ENCODE measurements around the gene PTK7. TPM values are rescaled to one million over a fixed set of nuclear protein-coding genes. Genes with fewer than 3 reads are reported as not detected.

PTK7 gene
- total RNA-seq, 1 donor from 2014 or later: 3.3 TPM

DNA sequence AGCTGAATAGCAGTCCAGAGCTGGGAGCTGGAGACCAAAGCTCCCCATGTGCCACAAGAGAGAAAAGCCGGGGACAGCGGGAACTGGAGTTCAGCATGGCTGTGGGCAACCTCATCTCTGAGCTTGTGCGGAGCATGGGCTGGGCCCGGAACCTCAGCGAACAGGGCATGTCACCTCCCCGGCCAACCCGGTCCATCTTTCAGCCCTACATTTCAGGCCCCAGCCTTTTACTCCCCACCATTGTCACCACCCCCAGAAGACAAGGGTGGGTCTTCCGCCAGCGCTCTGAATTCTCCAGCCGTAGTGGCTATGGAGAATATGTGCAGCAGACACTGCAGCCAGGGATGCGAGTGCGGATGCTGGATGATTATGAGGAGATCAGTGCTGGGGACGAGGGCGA is 109.9 kb downstream of the PTK7 start:
- no peaks in the 10 kb centered on the region for H3K9me3 Mint-ChIP-seq

GRCh38 chr6:43186706-43187105 is 110.6 kb downstream of the PTK7 start:
- peaks cover 24% of the 10 kb centered on the region for H3K36me3 Mint-ChIP-seq (ENCODE audit: low read depth)
- no peak overlapping the region for H3K27ac Mint-ChIP-seq
- intact Hi-C loops (cut with micrococcal nuclease): no loop called here
- H3K27me3 Mint-ChIP-seq (ENCODE audit: insufficient read depth): no peaks in the 10 kb centered on the region
- no peak for DNase-seq (ENCODE audit: low spot score)
- no peak overlapping the region for H3K4me3 Mint-ChIP-seq
- peaks cover 38% of the 10 kb centered on the region for H3K4me1 Mint-ChIP-seq (ENCODE audit: low read depth)
- H3K9me3 Mint-ChIP-seq: no peaks in the 10 kb centered on the region

More for the DNA sequence above, 109.9 kb downstream of the PTK7 start:
- DNase-seq (ENCODE audit: low spot score): no peak
- Mint-ChIP-seq H3K36me3 (ENCODE audit: low read depth) (peaks cover 29% of the 10 kb centered on the region), H3K27me3 (ENCODE audit: insufficient read depth) (no peaks in the 10 kb centered on the region), H3K27ac (peak overlapping the region; percentile 17), H3K4me3 (no peak overlapping the region), H3K4me1 (ENCODE audit: low read depth) (peaks cover 45% of the 10 kb centered on the region)
- intact Hi-C loops (cut with micrococcal nuclease): no loop called here

GRCh38 chr6:43187821-43188220 is 111.7 kb downstream of the PTK7 start:
- DNase-seq (ENCODE audit: low spot score): no peak
- Mint-ChIP-seq H3K36me3 (ENCODE audit: low read depth) (peaks cover 25% of the 10 kb centered on the region), H3K4me3 (no peak overlapping the region), H3K27me3 (ENCODE audit: insufficient read depth) (no peaks in the 10 kb centered on the region), H3K4me1 (ENCODE audit: low read depth) (peaks cover 31% of the 10 kb centered on the region), H3K27ac (no peak overlapping the region), H3K9me3 (no peaks in the 10 kb centered on the region)
- intact Hi-C loops (cut with micrococcal nuclease): no loop called here

- peaks cover 27% of the 10 kb centered on the region for H3K36me3 Mint-ChIP-seq (ENCODE audit: low read depth)
Measured at GRCh38 chr6:43188426-43188825, 112.3 kb downstream of the PTK7 start.

DNA sequence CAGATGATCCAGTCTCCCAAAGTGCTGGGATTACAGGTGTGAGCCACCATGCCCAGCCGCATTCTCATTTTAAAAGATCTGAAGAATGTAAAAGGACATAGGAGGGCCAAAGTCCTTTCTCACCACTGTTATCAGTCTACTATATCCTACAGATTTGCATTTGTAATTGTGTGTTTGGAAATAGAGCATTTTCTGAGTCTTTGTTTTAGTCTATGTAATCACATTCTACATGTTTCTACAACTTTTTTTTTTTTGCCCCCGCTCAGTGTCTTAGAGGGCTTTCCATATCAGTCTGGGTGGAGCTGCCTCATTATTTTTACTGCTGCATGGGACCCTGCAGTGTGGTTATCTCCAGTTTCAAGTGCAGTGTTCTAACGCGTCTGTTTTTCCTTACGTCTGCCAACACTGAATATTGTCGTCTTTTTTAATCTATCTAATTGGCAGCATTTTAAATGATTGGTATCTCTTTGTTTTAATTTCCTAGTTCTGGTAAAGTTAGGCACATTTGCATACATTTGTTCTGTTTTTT is 113.7 kb downstream of the PTK7 start:
- Mint-ChIP-seq H3K4me1 (ENCODE audit: low read depth) (peaks cover 12% of the 10 kb centered on the region), H3K36me3 (ENCODE audit: low read depth) (peaks cover 23% of the 10 kb centered on the region), H3K9me3 (no peaks in the 10 kb centered on the region), H3K4me3 (no peak overlapping the region), H3K27ac (no peak overlapping the region), H3K27me3 (ENCODE audit: insufficient read depth) (no peaks in the 10 kb centered on the region)
- no peak for DNase-seq (ENCODE audit: low spot score)
- intact Hi-C loops (cut with micrococcal nuclease): no loop called here

More at GRCh38 chr6:43188426-43188825, 112.3 kb downstream of the PTK7 start:
- Mint-ChIP-seq H3K4me1 (ENCODE audit: low read depth) (peaks cover 25% of the 10 kb centered on the region), H3K9me3 (no peaks in the 10 kb centered on the region), H3K4me3 (no peak overlapping the region), H3K27ac (no peak overlapping the region), H3K27me3 (ENCODE audit: insufficient read depth) (no peaks in the 10 kb centered on the region)
- no peak for DNase-seq (ENCODE audit: low spot score)
- intact Hi-C loops (cut with micrococcal nuclease): no loop called here

DNA sequence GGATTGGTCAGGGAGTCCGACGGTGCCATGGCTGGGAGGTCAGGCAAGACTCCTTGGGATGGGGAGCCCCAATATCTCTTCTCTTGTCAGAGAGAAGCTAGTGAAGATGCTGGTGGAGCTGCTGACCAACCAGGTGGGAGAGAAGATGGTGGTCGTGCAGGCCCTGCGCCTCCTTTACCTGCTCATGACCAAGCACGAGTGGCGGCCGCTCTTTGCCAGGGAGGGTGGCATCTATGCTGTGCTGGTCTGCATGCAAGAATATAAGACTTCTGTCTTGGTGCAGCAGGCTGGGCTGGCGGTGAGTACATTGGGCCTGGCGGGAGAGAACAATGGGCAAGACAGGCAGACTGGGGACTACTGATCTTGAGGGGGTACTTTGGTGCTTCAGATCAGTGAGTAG is 116.8 kb downstream of the PTK7 start:
- Mint-ChIP-seq H3K4me1 (ENCODE audit: low read depth) (no peaks in the 10 kb centered on the region), H3K4me3 (no peak overlapping the region), H3K27me3 (ENCODE audit: insufficient read depth) (no peaks in the 10 kb centered on the region), H3K36me3 (ENCODE audit: low read depth) (peaks cover 29% of the 10 kb centered on the region), H3K9me3 (no peaks in the 10 kb centered on the region), H3K27ac (no peak overlapping the region)
- no peak for DNase-seq (ENCODE audit: low spot score)
- intact Hi-C loops (cut with micrococcal nuclease): no loop called here

GRCh38 chr6:43193929-43194328 is 117.8 kb downstream of the PTK7 start:
- no peaks in the 10 kb centered on the region for H3K27me3 Mint-ChIP-seq (ENCODE audit: insufficient read depth)
- no peak for DNase-seq (ENCODE audit: low spot score)
- no peaks in the 10 kb centered on the region for H3K4me1 Mint-ChIP-seq (ENCODE audit: low read depth)
- H3K9me3 Mint-ChIP-seq: no peaks in the 10 kb centered on the region
- no peak overlapping the region for H3K27ac Mint-ChIP-seq
- H3K4me3 Mint-ChIP-seq: no peak overlapping the region
- peaks cover 29% of the 10 kb centered on the region for H3K36me3 Mint-ChIP-seq (ENCODE audit: low read depth)
- intact Hi-C loops (cut with micrococcal nuclease): no loop called here

GRCh38 chr6:43196337-43196736 is 120.2 kb downstream of the PTK7 start:
- no peaks in the 10 kb centered on the region for H3K4me1 Mint-ChIP-seq (ENCODE audit: low read depth)
- no peak for DNase-seq (ENCODE audit: low spot score)
- no peaks in the 10 kb centered on the region for H3K9me3 Mint-ChIP-seq
- intact Hi-C loops (cut with micrococcal nuclease): no loop called here
- H3K27me3 Mint-ChIP-seq (ENCODE audit: insufficient read depth): no peaks in the 10 kb centered on the region
- peaks cover 42% of the 10 kb centered on the region for H3K36me3 Mint-ChIP-seq (ENCODE audit: low read depth)
- no peak overlapping the region for H3K4me3 Mint-ChIP-seq
- no peak overlapping the region for H3K27ac Mint-ChIP-seq

GRCh38 chr6:43199912-43200311 is 123.8 kb downstream of the PTK7 start:
- intact Hi-C loops (cut with micrococcal nuclease): no loop called here
- no peak for DNase-seq (ENCODE audit: low spot score)
- peaks cover 40% of the 10 kb centered on the region for H3K36me3 Mint-ChIP-seq (ENCODE audit: low read depth)
- H3K4me1 Mint-ChIP-seq (ENCODE audit: low read depth): no peaks in the 10 kb centered on the region
- no peak overlapping the region for H3K27ac Mint-ChIP-seq
- H3K27me3 Mint-ChIP-seq (ENCODE audit: insufficient read depth): no peaks in the 10 kb centered on the region
- H3K4me3 Mint-ChIP-seq: no peak overlapping the region
- no peaks in the 10 kb centered on the region for H3K9me3 Mint-ChIP-seq

- H3K27ac Mint-ChIP-seq: no peak overlapping the region
- DNase-seq (ENCODE audit: low spot score): no peak
- intact Hi-C loops (cut with micrococcal nuclease): no loop called here
- peaks cover 38% of the 10 kb centered on the region for H3K36me3 Mint-ChIP-seq (ENCODE audit: low read depth)
- H3K4me3 Mint-ChIP-seq: no peak overlapping the region
- H3K9me3 Mint-ChIP-seq: no peaks in the 10 kb centered on the region
- no peaks in the 10 kb centered on the region for H3K27me3 Mint-ChIP-seq (ENCODE audit: insufficient read depth)
- H3K4me1 Mint-ChIP-seq (ENCODE audit: low read depth): no peaks in the 10 kb centered on the region
Measured at GRCh38 chr6:43200541-43200940, 124.4 kb downstream of the PTK7 start.

GRCh38 chr6:43202451-43202850 is 126.3 kb downstream of the PTK7 start:
- Mint-ChIP-seq H3K4me3 (no peak overlapping the region), H3K27me3 (ENCODE audit: insufficient read depth) (no peaks in the 10 kb centered on the region), H3K4me1 (ENCODE audit: low read depth) (no peaks in the 10 kb centered on the region), H3K27ac (no peak overlapping the region), H3K9me3 (no peaks in the 10 kb centered on the region), H3K36me3 (ENCODE audit: low read depth) (peaks cover 35% of the 10 kb centered on the region)
- no peak for DNase-seq (ENCODE audit: low spot score)
- intact Hi-C loops (cut with micrococcal nuclease): no loop called here

DNA sequence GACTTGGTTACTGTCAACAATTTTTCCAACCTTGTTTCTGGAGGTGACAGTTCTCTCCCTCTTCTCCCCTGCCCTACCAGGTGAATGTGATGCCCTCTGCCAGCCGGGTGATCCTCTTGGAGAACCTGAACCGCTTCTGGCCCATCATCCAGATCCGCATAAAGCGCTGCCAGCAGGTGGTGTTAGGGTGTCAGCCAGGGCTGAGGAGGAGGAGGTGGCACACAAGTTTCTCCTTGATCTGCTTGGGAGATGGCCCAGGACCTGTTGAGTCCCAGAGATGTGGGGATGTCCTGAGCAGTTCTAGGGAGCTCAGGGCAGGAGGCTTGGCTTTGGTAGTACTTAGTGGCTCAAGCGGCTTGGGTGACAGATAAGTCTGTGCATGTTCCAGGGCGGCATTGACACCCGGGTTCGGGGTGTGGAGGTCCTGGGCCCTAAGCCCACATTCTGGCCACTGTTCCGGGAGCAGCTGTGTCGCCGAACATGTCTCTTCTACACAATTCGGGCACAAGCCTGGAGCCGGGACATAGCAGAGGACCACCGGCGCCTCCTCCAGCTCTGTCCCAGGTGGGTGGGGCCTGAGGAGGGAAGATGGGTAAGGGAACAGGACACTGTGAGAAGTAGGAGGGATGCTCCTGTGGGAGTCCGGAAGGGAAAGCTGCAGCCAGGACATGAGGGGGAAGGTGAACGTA is 127.1 kb downstream of the PTK7 start:
- Mint-ChIP-seq H3K27ac (no peak overlapping the region), H3K36me3 (ENCODE audit: low read depth) (peaks cover 33% of the 10 kb centered on the region), H3K4me1 (ENCODE audit: low read depth) (no peaks in the 10 kb centered on the region), H3K9me3 (no peaks in the 10 kb centered on the region), H3K4me3 (no peak overlapping the region), H3K27me3 (ENCODE audit: insufficient read depth) (no peaks in the 10 kb centered on the region)
- intact Hi-C loops (cut with micrococcal nuclease): no loop called here
- no peak for DNase-seq (ENCODE audit: low spot score)

- no peak overlapping the region for H3K27ac Mint-ChIP-seq
- no peak for DNase-seq (ENCODE audit: low spot score)
- no peak overlapping the region for H3K4me3 Mint-ChIP-seq
- H3K27me3 Mint-ChIP-seq (ENCODE audit: insufficient read depth): no peaks in the 10 kb centered on the region
- H3K36me3 Mint-ChIP-seq (ENCODE audit: low read depth): peaks cover 33% of the 10 kb centered on the region
- no peaks in the 10 kb centered on the region for H3K4me1 Mint-ChIP-seq (ENCODE audit: low read depth)
- H3K9me3 Mint-ChIP-seq: no peaks in the 10 kb centered on the region
- intact Hi-C loops (cut with micrococcal nuclease): no loop called here
Measured at GRCh38 chr6:43203718-43204095, 127.6 kb downstream of the PTK7 start.
